ENCODE data around the gene SLC6A2.

The SLC6A2 gene

GRCh38 chr16:55713103-55713502 is 57.3 kb downstream of the SLC6A2 start:
- no peak for DNase-seq (ENCODE audit: low spot score)

GRCh38 chr16:55717326-55717725 is 61.5 kb downstream of the SLC6A2 start:
- no peak for DNase-seq (ENCODE audit: low spot score)

DNA sequence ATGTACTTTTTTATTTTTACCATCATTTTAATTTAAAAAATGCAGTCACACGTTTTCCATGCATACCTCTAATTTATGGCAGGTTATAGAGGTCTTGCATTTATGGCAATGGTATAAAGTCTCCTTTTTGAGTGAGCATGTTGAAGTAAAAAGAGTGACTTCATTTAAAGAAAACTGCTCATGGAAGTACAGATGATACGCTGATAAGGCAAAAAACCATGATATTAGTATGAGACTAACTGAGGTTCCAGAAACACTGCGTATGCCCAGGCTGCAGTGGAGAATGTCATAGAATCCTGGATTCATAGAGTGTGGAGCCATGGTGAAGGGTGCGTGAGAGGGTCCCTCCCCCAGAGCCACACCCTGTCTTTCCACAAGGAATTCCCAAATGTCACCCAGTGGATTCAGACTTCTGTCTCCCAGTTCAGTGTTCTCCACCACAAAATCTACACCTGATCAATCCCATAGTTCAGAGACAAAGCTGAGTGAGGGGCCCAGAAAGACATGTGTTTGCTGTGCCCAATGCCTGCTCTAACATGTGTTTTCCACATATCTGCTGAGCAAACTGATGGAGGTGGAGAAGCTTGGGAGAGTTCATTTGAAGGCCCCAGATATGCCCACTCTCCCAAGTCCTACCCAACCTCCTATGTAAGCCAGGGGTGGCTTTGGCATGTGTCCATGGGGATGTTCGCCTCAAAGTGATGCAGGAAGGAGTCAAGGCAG is 69.4 kb downstream of the SLC6A2 start:
- no peak for DNase-seq (ENCODE audit: low spot score)

- DNase-seq (ENCODE audit: low spot score) = no peak
Observed at GRCh38 chr16:55728797-55729196, 73.0 kb downstream of the SLC6A2 start.

DNA sequence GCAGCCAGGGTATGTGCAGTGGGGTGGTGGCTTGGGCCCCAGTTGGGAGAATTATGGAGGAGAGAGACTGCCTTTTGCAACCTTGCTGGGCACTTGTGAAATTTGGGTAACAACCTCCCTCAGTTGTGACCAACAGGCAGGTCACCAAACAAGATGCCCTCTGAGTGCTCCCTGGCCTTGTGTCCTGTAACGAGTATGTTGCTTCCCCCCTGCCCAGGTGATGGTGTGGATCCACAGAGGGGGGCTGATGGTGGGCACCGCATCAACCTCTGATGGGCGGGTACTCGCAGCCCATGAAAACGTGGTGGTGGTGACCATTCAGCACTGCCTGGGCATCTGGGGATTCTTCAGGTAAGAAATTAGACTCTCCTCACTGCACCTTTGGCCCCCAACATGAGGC is 74.3 kb downstream of the SLC6A2 start:
- no peak for DNase-seq (ENCODE audit: low spot score)

DNA sequence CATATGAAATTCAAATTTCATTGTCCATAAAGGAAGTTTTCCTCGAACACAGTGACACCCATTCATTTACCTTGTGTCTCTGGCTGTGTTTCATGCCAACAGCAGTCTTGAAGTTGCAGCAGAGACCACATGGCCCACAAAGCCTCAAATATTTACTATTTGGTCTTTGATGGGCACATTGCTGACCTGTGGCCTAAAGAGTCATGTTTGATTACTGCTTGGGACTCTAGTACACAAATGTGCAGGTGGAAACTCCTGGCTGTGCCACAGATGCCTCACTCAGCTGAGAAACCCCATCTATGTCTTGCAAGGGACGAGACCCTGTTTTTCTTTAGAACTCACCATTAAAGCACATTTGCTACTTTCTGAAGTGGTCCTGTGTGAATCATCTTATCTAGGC is 76.7 kb downstream of the SLC6A2 start:
- no peak for DNase-seq (ENCODE audit: low spot score)

GRCh38 chr16:55734665-55735064 is 78.9 kb downstream of the SLC6A2 start:
- no peak for DNase-seq (ENCODE audit: low spot score)

DNA sequence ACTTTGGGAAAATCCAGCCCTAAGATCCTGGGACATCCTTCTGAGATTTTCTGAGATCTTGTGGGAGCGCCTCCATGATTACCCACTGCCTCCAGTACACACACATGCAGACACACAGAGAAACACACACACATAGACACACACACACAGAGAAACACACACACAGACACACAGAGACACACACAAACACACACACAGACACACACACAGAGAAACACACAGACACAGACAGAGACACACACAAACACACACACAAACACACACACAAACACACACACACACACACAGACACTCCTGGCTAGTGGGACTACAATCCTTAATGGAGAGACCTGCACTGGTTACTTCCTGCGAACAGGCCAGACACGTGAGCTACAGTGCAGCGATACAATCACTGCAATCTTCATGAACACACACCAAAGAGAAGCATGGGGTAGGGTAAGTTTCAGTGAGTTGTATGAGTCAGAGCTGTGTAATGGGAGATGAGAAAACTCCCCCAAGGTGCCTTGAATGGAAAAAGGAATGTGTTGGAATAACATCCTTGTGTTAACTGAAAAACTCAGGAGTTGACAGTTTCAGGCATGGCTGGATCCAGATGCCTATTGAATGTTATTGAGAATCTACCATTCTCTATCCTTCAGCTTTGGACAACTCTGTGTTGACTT is 79.5 kb downstream of the SLC6A2 start:
- no peak for DNase-seq (ENCODE audit: low spot score)

DNA sequence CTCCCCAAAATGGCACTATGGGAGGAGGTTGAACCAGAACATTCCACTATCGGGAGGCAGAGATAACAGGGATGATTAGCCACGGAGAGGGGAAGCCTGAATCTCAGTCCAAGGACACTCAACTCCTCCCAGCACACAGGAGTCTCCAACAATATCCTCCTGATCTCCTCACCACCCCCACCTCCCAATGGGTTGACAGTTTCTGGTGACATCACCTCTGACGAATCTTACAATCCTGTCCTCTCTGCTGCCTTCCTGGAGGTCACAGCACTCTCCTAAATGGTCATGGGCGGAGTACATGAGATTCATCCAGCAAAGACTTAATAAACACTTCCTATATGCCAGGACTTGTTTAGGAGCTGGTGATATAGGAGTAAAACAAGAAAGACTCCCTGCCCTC is 80.9 kb downstream of the SLC6A2 start:
- no peak for DNase-seq (ENCODE audit: low spot score)

DNA sequence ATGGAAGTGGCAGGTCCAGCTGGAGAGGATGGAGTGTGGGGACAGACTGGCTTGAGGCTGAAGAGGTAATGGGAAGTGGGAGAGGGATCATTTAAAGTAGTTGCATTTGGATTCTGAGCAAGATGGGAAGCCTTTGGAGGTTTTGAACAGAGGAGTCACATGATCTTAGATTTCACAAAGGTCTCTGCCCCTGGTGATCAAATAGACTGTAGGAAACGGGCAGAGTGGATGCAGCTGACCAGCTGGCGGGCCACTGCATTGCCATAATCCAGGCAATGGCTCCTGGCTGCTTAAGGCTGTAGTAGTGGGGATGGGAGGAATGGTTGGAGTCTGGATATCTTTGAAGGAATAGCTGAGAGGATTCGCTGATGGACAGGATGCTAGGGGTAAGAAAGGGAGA is 81.5 kb downstream of the SLC6A2 start:
- DNase-seq (ENCODE audit: low spot score) = no peak

- no peak for DNase-seq (ENCODE audit: low spot score)
Observed at GRCh38 chr16:55737966-55738365, 82.2 kb downstream of the SLC6A2 start.

GRCh38 chr16:55746081-55746480 is 90.3 kb downstream of the SLC6A2 start:
- no peak for DNase-seq (ENCODE audit: low spot score)

GRCh38 chr16:55747785-55748184 is 92.0 kb downstream of the SLC6A2 start:
- DNase-seq (ENCODE audit: low spot score) = no peak

GRCh38 chr16:55752465-55753144 is 96.8 kb downstream of the SLC6A2 start:
- DNase-seq (ENCODE audit: low spot score) = peak; percentile 62

DNA sequence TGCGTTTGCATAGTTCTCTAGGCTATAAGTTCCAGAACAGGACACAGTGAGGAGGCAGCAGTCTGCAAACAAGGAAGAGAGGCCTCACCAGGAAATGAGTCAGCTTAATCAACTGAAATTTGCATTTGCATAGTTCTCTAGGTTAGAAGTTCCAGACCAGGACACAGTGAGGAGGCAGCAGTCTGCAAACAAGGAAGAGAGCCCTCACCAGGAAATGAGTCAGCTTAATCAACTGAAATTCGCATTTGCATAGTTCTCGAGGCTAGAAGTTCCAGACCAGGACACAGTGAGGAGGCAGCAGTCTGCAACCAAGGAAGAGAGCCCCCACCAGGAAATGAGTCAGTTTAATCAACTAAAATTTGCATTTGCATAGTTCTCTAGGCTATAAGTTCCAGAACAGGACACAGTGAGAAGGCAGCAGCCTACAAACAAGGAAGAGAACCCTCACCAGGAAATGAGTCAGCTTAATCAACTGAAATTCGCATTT is 97.4 kb downstream of the SLC6A2 start:
- peak; percentile 60 for DNase-seq (ENCODE audit: low spot score)
